WTC11 (cell line): ENCODE results near the gene SLC5A10. TPM values are rescaled to one million over a fixed set of nuclear protein-coding genes. Genes with fewer than 3 reads are reported as not detected.

Source experiments
- ATAC-seq: fragments of 200-7000 bp; cut with Tn5 transposase; 2 replicates; pipeline ENCODE4 v1.10.0; 2021; ENCODE audit warnings: mild to moderate bottlenecking, moderate library complexity
- CTCF ChIA-PET: fragments of 300-600 bp; sonication (Branson Sonifier 250); formaldehyde crosslinking; loops from one replicate; lab custom pipeline; 2021; ENCODE audit warnings: antibody characterized with exemption; lab: Charles Lee
- POLR2A ChIA-PET: fragments of 350-600 bp; sonication (Branson Sonifier 250); formaldehyde crosslinking; loops from one replicate; lab custom pipeline; 2021; ENCODE audit warnings: antibody characterized with exemption; lab: Charles Lee
- DNase-seq: peaks from one replicate; pipeline ENCODE4 v3.0.0; 2021; ENCODE audit warnings: low spot score
- H3K27ac Mint-ChIP-seq: 2 replicates; pipeline ENCODE4 v1.8.0; 2021; ENCODE audit warnings: mixed read lengths
- H3K27me3 Mint-ChIP-seq: 2 replicates; pipeline ENCODE4 v1.8.0; 2021; ENCODE audit warnings: low read depth, mild to moderate bottlenecking, moderate library complexity, mixed read lengths
- H3K36me3 Mint-ChIP-seq: 2 replicates; pipeline ENCODE4 v1.8.0; 2021; ENCODE audit warnings: mixed read lengths
- H3K4me1 Mint-ChIP-seq: 2 replicates; pipeline ENCODE4 v1.8.0; 2022; ENCODE audit warnings: mixed read lengths
- H3K4me3 Mint-ChIP-seq: 2 replicates; pipeline ENCODE4 v1.8.0; 2021; ENCODE audit warnings: mild to moderate bottlenecking, moderate library complexity, mixed read lengths
- H3K9me3 Mint-ChIP-seq: 2 replicates; pipeline ENCODE4 v1.8.0; 2021; ENCODE audit warnings: mixed read lengths
- ATF1 ChIP-seq: sonication (generic); formaldehyde crosslinking; IDR thresholded peaks from 2 replicates; pipeline ENCODE4 v1.8.1; 2023; ENCODE audit warnings: mild to moderate bottlenecking, moderate library complexity, missing genetic modification reagents
- CREB1 ChIP-seq: sonication (generic); formaldehyde crosslinking; IDR thresholded peaks from 2 replicates; pipeline ENCODE4 v1.8.0; 2023; ENCODE audit warnings: mild to moderate bottlenecking, missing genetic modification reagents
- ETV6 ChIP-seq: sonication (generic); formaldehyde crosslinking; IDR thresholded peaks from 2 replicates; pipeline ENCODE4 v1.8.1; 2022; ENCODE audit warnings: mild to moderate bottlenecking, missing genetic modification reagents
- GABPB1 ChIP-seq: sonication (generic); formaldehyde crosslinking; IDR thresholded peaks from 2 replicates; pipeline ENCODE4 v1.8.1; 2023; ENCODE audit warnings: mild to moderate bottlenecking, missing genetic modification reagents
- GRHL2 ChIP-seq: fragments of 250-450 bp; sonication (Bioruptor Pico); IDR thresholded peaks from 2 replicates; pipeline ENCODE4 v1.8.0; 2022; ENCODE audit warnings: mild to moderate bottlenecking, moderate library complexity; ENCODE audit not compliant: insufficient replicate concordance, severe bottlenecking
- IRF2 ChIP-seq: sonication (generic); formaldehyde crosslinking; IDR thresholded peaks from 2 replicates; pipeline ENCODE4 v1.8.0; 2022; ENCODE audit warnings: low read depth, missing genetic modification reagents, borderline replicate concordance
- KAT7 ChIP-seq: sonication (generic); formaldehyde crosslinking; IDR thresholded peaks from 2 replicates; pipeline ENCODE4 v1.8.1; 2023; ENCODE audit warnings: missing genetic modification reagents, mild to moderate bottlenecking, borderline replicate concordance
- MXD4 ChIP-seq: fragments of 250-450 bp; sonication (Bioruptor Pico); IDR thresholded peaks from 2 replicates; pipeline ENCODE4 v1.8.0; 2021; ENCODE audit warnings: mild to moderate bottlenecking, moderate library complexity, borderline replicate concordance
- NR1H2 ChIP-seq: sonication (generic); formaldehyde crosslinking; IDR thresholded peaks from 2 replicates; pipeline ENCODE4 v1.9.0; 2021; ENCODE audit warnings: mild to moderate bottlenecking, moderate library complexity, missing genetic modification reagents
- NR3C1 ChIP-seq: sonication (generic); formaldehyde crosslinking; conservative IDR thresholded peaks from 2 replicates; pipeline ENCODE4 v1.8.1; 2023; ENCODE audit warnings: low read depth, mild to moderate bottlenecking, missing genetic modification reagents
- RELA ChIP-seq: sonication (generic); formaldehyde crosslinking; IDR thresholded peaks from 2 replicates; pipeline ENCODE4 v1.8.1; 2022; ENCODE audit warnings: missing genetic modification reagents, mild to moderate bottlenecking, borderline replicate concordance
- RORB ChIP-seq: fragments of 250-450 bp; sonication (Bioruptor Pico); IDR thresholded peaks from 2 replicates; pipeline ENCODE4 v1.9.0; 2021; ENCODE audit warnings: mild to moderate bottlenecking
- SMAD3 ChIP-seq: sonication (generic); formaldehyde crosslinking; IDR thresholded peaks from 2 replicates; pipeline ENCODE4 v1.8.0; 2022; ENCODE audit warnings: missing genetic modification reagents, mild to moderate bottlenecking, borderline replicate concordance
- SOX15 ChIP-seq: fragments of 250-450 bp; sonication (Bioruptor Pico); IDR thresholded peaks from 2 replicates; pipeline ENCODE4 v1.9.0; 2021; ENCODE audit warnings: mild to moderate bottlenecking
- TCF7 ChIP-seq: sonication (generic); formaldehyde crosslinking; IDR thresholded peaks from 2 replicates; pipeline ENCODE4 v1.8.0; 2022; ENCODE audit warnings: mild to moderate bottlenecking, low read depth, missing genetic modification reagents, moderate library complexity
- TEAD1 ChIP-seq: sonication (generic); formaldehyde crosslinking; IDR thresholded peaks from 2 replicates; pipeline ENCODE4 v1.8.0; 2022; ENCODE audit warnings: mild to moderate bottlenecking, missing genetic modification reagents
- TEAD4 ChIP-seq: sonication (generic); formaldehyde crosslinking; IDR thresholded peaks from 2 replicates; pipeline ENCODE4 v1.8.0; 2022; ENCODE audit warnings: mild to moderate bottlenecking, missing genetic modification reagents
- ZNF317 ChIP-seq: sonication (generic); formaldehyde crosslinking; IDR thresholded peaks from 2 replicates; pipeline ENCODE4 v1.8.1; 2023; ENCODE audit warnings: low read depth, mild to moderate bottlenecking, moderate library complexity, missing genetic modification reagents, borderline replicate concordance
- ZNF416 ChIP-seq: fragments of 250-450 bp; sonication (Bioruptor Pico); IDR thresholded peaks from 2 replicates; pipeline ENCODE4 v1.9.0; 2021; ENCODE audit warnings: mild to moderate bottlenecking, inconsistent platforms
- ZNF423 ChIP-seq: fragments of 250-450 bp; sonication (Bioruptor Pico); IDR thresholded peaks from 2 replicates; pipeline ENCODE4 v2.1.2; 2022; ENCODE audit warnings: mild to moderate bottlenecking, moderate library complexity
- total RNA-seq: library from RNA; stranded (reverse); gene quantifications from 3 replicates; pipeline ENCODE4 v1.2.3, GENCODE V29; 2021
- TF ChIP-seq, protein P1 (sequence below): sonication (generic); formaldehyde crosslinking; IDR thresholded peaks from 2 replicates; pipeline ENCODE4 v1.8.0; 2023; ENCODE audit warnings: mild to moderate bottlenecking, missing genetic modification reagents
- TF ChIP-seq, protein P2 (sequence below): fragments of 250-450 bp; sonication (Bioruptor Pico); IDR thresholded peaks from 2 replicates; pipeline ENCODE4 v1.9.0; 2021; ENCODE audit warnings: mild to moderate bottlenecking
- TF ChIP-seq, protein P3 (sequence below): sonication (generic); formaldehyde crosslinking; IDR thresholded peaks from 2 replicates; pipeline ENCODE4 v1.8.0; 2022; ENCODE audit warnings: missing genetic modification reagents
- TF ChIP-seq, protein P4 (sequence below): sonication (generic); formaldehyde crosslinking; IDR thresholded peaks from 2 replicates; pipeline ENCODE4 v1.8.1; 2022; ENCODE audit warnings: mild to moderate bottlenecking, missing genetic modification reagents, moderate library complexity, borderline replicate concordance
- TF ChIP-seq, protein P5 (sequence below): sonication (generic); formaldehyde crosslinking; IDR thresholded peaks from 2 replicates; pipeline ENCODE4 v1.8.1; 2023; ENCODE audit warnings: mild to moderate bottlenecking, missing genetic modification reagents, moderate library complexity
- TF ChIP-seq, protein P6 (sequence below): sonication (generic); formaldehyde crosslinking; IDR thresholded peaks from 2 replicates; pipeline ENCODE4 v1.8.0; 2022; ENCODE audit warnings: mild to moderate bottlenecking, missing genetic modification reagents

Gene SLC5A10
- total RNA-seq, 1 experiment from 2014 or later = not detected

DNA sequence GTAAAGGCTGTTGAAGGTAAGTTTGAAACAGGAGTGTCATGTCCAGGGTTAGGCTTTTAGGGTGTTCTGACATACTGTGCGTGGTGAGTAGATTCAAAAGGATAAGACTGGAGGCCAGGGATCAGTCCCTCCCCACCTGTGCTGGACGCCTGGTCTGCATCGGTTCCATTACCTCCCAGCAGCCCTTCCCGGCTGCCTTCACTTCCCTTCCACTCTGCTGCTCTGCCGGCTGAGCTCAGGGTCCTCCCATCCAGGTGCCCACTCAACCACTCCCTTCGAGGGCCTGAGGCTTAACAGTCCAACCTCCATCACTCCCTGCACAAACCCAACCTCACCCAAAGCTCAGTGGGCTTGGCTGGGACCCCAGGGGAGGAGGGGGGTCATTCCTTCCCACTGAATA lies 4.1 kb upstream of the SLC5A10 start (continued):
- TF ChIP-seq, protein P1, sequence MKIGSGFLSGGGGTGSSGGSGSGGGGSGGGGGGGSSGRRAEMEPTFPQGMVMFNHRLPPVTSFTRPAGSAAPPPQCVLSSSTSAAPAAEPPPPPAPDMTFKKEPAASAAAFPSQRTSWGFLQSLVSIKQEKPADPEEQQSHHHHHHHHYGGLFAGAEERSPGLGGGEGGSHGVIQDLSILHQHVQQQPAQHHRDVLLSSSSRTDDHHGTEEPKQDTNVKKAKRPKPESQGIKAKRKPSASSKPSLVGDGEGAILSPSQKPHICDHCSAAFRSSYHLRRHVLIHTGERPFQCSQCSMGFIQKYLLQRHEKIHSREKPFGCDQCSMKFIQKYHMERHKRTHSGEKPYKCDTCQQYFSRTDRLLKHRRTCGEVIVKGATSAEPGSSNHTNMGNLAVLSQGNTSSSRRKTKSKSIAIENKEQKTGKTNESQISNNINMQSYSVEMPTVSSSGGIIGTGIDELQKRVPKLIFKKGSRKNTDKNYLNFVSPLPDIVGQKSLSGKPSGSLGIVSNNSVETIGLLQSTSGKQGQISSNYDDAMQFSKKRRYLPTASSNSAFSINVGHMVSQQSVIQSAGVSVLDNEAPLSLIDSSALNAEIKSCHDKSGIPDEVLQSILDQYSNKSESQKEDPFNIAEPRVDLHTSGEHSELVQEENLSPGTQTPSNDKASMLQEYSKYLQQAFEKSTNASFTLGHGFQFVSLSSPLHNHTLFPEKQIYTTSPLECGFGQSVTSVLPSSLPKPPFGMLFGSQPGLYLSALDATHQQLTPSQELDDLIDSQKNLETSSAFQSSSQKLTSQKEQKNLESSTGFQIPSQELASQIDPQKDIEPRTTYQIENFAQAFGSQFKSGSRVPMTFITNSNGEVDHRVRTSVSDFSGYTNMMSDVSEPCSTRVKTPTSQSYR = no peak
- no peak for TF ChIP-seq SMAD3 (CRISPR knock-in tag)
- no peak for TF ChIP-seq NR3C1 (CRISPR knock-in tag)
- TF ChIP-seq ATF1 = no peak
- TF ChIP-seq, protein P2, sequence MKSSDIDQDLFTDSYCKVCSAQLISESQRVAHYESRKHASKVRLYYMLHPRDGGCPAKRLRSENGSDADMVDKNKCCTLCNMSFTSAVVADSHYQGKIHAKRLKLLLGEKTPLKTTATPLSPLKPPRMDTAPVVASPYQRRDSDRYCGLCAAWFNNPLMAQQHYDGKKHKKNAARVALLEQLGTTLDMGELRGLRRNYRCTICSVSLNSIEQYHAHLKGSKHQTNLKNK (CRISPR knock-in tag) = no peak
- no peak for TF ChIP-seq SOX15
- TF ChIP-seq RELA (CRISPR knock-in tag) = no peak
- TF ChIP-seq ZNF416 (CRISPR knock-in tag) = no peak

DNA sequence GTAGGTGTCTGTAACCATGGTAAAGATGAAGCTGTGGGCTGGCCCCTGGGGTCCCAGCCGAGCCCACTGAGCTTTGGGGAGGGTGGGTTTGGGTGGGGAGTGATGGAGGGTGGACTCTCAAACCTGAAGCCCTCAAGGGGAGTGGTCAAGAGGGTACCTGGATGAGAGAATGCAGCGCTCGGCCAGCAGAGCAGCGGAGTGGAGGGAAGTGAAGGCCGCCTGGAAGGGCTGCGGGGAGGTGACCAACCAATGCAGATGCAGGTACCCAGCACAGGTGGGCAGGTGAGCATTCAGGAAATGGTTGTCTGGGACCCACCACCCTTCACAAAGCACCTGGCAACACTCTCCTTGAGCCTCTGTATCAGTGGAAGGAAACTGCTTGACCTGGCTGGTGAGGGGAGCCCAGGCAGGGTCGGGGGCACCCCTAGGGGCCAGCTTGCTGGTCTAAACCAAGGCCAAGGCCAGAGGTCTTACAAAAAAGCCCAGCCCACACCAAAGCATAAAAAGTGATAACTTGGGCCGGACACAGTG lies 3.4 kb upstream of the SLC5A10 start:
- ChIA-PET POLR2A (no interaction called here), CTCF (interaction anchor here (0.6 to 1.4 kb wide), 2 partner anchors 13 to 85 kb away, joined by 3 to 4 read pairs; no protein-coding TSS in a partner anchor)
- H3K36me3 Mint-ChIP-seq = no peaks in the 10 kb centered on the region
- no peak overlapping the region for H3K4me3 Mint-ChIP-seq
- ATAC-seq (no peak), DNase-seq (no peak)
- H3K4me1 Mint-ChIP-seq = no peaks in the 10 kb centered on the region; the same call in 1 of the 2 replicates
- H3K27ac Mint-ChIP-seq = no peak overlapping the region
- H3K9me3 Mint-ChIP-seq = no peaks in the 10 kb centered on the region
- H3K27me3 Mint-ChIP-seq = no peaks in the 10 kb centered on the region
- TF ChIP-seq RORB (CRISPR knock-in tag) (no peak), GABPB1 (no peak), ZNF317 (CRISPR knock-in tag) (no peak), GRHL2 (CRISPR knock-in tag) (no peak), ZNF416 (CRISPR knock-in tag) (no peak), MXD4 (CRISPR knock-in tag) (no peak), KAT7 (CRISPR knock-in tag) (no peak), ZNF423 (no peak), IRF2 (no peak), TEAD1 (CRISPR knock-in tag) (no peak), ETV6 (no peak), TEAD4 (CRISPR knock-in tag) (no peak), CREB1 (no peak), TCF7 (CRISPR knock-in tag) (no peak), NR1H2 (CRISPR knock-in tag) (no peak)
- TF ChIP-seq, protein P2 (CRISPR knock-in tag) = no peak
- TF ChIP-seq, protein P3, sequence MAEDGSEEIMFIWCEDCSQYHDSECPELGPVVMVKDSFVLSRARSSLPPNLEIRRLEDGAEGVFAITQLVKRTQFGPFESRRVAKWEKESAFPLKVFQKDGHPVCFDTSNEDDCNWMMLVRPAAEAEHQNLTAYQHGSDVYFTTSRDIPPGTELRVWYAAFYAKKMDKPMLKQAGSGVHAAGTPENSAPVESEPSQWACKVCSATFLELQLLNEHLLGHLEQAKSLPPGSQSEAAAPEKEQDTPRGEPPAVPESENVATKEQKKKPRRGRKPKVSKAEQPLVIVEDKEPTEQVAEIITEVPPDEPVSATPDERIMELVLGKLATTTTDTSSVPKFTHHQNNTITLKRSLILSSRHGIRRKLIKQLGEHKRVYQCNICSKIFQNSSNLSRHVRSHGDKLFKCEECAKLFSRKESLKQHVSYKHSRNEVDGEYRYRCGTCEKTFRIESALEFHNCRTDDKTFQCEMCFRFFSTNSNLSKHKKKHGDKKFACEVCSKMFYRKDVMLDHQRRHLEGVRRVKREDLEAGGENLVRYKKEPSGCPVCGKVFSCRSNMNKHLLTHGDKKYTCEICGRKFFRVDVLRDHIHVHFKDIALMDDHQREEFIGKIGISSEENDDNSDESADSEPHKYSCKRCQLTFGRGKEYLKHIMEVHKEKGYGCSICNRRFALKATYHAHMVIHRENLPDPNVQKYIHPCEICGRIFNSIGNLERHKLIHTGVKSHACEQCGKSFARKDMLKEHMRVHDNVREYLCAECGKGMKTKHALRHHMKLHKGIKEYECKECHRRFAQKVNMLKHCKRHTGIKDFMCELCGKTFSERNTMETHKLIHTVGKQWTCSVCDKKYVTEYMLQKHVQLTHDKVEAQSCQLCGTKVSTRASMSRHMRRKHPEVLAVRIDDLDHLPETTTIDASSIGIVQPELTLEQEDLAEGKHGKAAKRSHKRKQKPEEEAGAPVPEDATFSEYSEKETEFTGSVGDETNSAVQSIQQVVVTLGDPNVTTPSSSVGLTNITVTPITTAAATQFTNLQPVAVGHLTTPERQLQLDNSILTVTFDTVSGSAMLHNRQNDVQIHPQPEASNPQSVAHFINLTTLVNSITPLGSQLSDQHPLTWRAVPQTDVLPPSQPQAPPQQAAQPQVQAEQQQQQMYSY (CRISPR knock-in tag) = no peak
- TF ChIP-seq, protein P4, sequence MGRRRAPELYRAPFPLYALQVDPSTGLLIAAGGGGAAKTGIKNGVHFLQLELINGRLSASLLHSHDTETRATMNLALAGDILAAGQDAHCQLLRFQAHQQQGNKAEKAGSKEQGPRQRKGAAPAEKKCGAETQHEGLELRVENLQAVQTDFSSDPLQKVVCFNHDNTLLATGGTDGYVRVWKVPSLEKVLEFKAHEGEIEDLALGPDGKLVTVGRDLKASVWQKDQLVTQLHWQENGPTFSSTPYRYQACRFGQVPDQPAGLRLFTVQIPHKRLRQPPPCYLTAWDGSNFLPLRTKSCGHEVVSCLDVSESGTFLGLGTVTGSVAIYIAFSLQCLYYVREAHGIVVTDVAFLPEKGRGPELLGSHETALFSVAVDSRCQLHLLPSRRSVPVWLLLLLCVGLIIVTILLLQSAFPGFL (CRISPR knock-in tag) = no peak
- TF ChIP-seq, protein P5, sequence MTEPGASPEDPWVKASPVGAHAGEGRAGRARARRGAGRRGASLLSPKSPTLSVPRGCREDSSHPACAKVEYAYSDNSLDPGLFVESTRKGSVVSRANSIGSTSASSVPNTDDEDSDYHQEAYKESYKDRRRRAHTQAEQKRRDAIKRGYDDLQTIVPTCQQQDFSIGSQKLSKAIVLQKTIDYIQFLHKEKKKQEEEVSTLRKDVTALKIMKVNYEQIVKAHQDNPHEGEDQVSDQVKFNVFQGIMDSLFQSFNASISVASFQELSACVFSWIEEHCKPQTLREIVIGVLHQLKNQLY (CRISPR knock-in tag) = no peak
- TF ChIP-seq, protein P6, sequence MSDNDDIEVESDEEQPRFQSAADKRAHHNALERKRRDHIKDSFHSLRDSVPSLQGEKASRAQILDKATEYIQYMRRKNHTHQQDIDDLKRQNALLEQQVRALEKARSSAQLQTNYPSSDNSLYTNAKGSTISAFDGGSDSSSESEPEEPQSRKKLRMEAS (CRISPR knock-in tag) = no peak
